Measurements from ENCODE around the gene GHR. TPM values are rescaled to one million over a fixed set of nuclear protein-coding genes. Genes with fewer than 3 reads are reported as not detected.
"Not testable (repeated sequence)": the region's sequence is repeated elsewhere in the genome, so short reads cannot be mapped to it uniquely, and the experiment has no call there.

The GHR gene
- total and polyA plus RNA-seq, 10 donors = 0.42 to 11.5 (median 5.1) TPM

- DNase-seq = no peak
- Histone ChIP-seq H3K27me3 (replicated peaks in 1 of 7) (no peaks in the 10 kb centered on the region), H3K27ac (no peak overlapping the region), H3K4me3 (peak overlapping the region in 2 of 8 donors; percentile 6 to 41), H3K36me3 (no peaks in the 10 kb centered on the region), H3K9me3 (no peaks in the 10 kb centered on the region), H3K4me1 (peaks cover 0 to 22% (median 7%) of the 10 kb centered on the region in 6 donors)
- TF ChIP-seq POLR2A (IDR thresholded peaks at IDR 0.05) = no peak
- TF ChIP-seq CTCF (IDR thresholded peaks at IDR 0.05 in 8 of 11, conservative IDR thresholded peaks at IDR 0.05 in 3 of 11) = peak in 7 of 11 experiments; percentile 31 to 39 (median 36)
- intact Hi-C loops (cut with DNase I; ENCODE audit: low total_unique reads) = no loop called here
These were observed 233.4 kb downstream of the GHR start for GRCh38 chr5:42656651-42657015.

- H3K27me3 ChIP-seq (replicated peaks in 1 of 7); H3K4me3 ChIP-seq; H3K9me3 ChIP-seq; DNase-seq; H3K27ac ChIP-seq; H3K36me3 ChIP-seq; intact Hi-C loops (cut with DNase I; ENCODE audit: low total_unique reads): not testable (repeated sequence)
- peaks cover 0 to 14% (median 5%) of the 10 kb centered on the region in 6 donors for H3K4me1 ChIP-seq
- 82 to 97% (median 91%) methylated on average over 4 to 12 of the region's 13 CpGs for WGBS, 5 donors
These were observed 236.6 kb downstream of the GHR start for GRCh38 chr5:42659869-42660268.

- intact Hi-C loops (cut with DNase I; ENCODE audit: low total_unique reads) = no loop called here
- H3K4me3 ChIP-seq = no peak overlapping the region
- TF ChIP-seq POLR2A (IDR thresholded peaks at IDR 0.05) (no peak), POLR2AphosphoS5 (IDR thresholded peaks at IDR 0.05) (no peak), CTCF (IDR thresholded peaks at IDR 0.05 in 8 of 11, conservative IDR thresholded peaks at IDR 0.05 in 3 of 11) (no peak)
- no peaks in the 10 kb centered on the region for H3K4me1 ChIP-seq
- H3K9me3 ChIP-seq = no peaks in the 10 kb centered on the region
- H3K27ac ChIP-seq = no peak overlapping the region
- WGBS, 5 donors = 96 to 100% (median 97%) methylated on average over 3 of the region's 3 CpGs
- DNase-seq = no peak
- H3K36me3 ChIP-seq = no peaks in the 10 kb centered on the region
- no peaks in the 10 kb centered on the region for H3K27me3 ChIP-seq (replicated peaks in 1 of 7)
These were observed 242.6 kb downstream of the GHR start for GRCh38 chr5:42665857-42666256.

GRCh38 chr5:42666869-42667268 is 243.6 kb downstream of the GHR start:
- TF ChIP-seq POLR2AphosphoS5 (IDR thresholded peaks at IDR 0.05) (no peak), CTCF (IDR thresholded peaks at IDR 0.05 in 8 of 11, conservative IDR thresholded peaks at IDR 0.05 in 3 of 11) (no peak), POLR2A (IDR thresholded peaks at IDR 0.05) (no peak)
- 50 to 71% (median 70%) methylated on average over 3 of the region's 3 CpGs for whole genome bisulfite sequencing, 5 donors
- DNase-seq = no peak
- intact Hi-C loops (cut with DNase I; ENCODE audit: low total_unique reads) = no loop called here
- Histone ChIP-seq H3K36me3 (no peaks in the 10 kb centered on the region), H3K4me3 (no peak overlapping the region), H3K4me1 (no peaks in the 10 kb centered on the region), H3K9me3 (peaks cover 0 to 3% (median 0%) of the 10 kb centered on the region in 8 donors), H3K27ac (no peak overlapping the region), H3K27me3 (replicated peaks in 1 of 7) (no peaks in the 10 kb centered on the region)

- intact Hi-C loops (cut with DNase I; ENCODE audit: low total_unique reads) = no loop called here
- 78 to 92% (median 86%) methylated on average over 2 of the region's 2 CpGs for WGBS, 5 donors
These were observed 245.0 kb downstream of the GHR start for GRCh38 chr5:42668254-42668653.

More at GRCh38 chr5:42668254-42668653, 245.0 kb downstream of the GHR start:
- no peaks in the 10 kb centered on the region for H3K36me3 ChIP-seq
- no peak for DNase-seq
- no peaks in the 10 kb centered on the region for H3K27me3 ChIP-seq (replicated peaks in 1 of 7)
- no peaks in the 10 kb centered on the region for H3K4me1 ChIP-seq
- TF ChIP-seq CTCF (IDR thresholded peaks at IDR 0.05 in 8 of 11, conservative IDR thresholded peaks at IDR 0.05 in 3 of 11) (no peak), POLR2A (IDR thresholded peaks at IDR 0.05) (no peak)
- H3K27ac ChIP-seq = no peak overlapping the region
- no peak overlapping the region for H3K4me3 ChIP-seq
- H3K9me3 ChIP-seq = peaks cover 0 to 16% (median 13%) of the 10 kb centered on the region in 8 donors

Measured in spleen (tissue), 11 donors.